ENCODE data around the gene LIPH. TPM values are rescaled to one million over a fixed set of nuclear protein-coding genes. Genes with fewer than 3 reads are reported as not detected.

Gene LIPH
- total RNA-seq, 2 donors from 2014 or later, result not detected

DNA sequence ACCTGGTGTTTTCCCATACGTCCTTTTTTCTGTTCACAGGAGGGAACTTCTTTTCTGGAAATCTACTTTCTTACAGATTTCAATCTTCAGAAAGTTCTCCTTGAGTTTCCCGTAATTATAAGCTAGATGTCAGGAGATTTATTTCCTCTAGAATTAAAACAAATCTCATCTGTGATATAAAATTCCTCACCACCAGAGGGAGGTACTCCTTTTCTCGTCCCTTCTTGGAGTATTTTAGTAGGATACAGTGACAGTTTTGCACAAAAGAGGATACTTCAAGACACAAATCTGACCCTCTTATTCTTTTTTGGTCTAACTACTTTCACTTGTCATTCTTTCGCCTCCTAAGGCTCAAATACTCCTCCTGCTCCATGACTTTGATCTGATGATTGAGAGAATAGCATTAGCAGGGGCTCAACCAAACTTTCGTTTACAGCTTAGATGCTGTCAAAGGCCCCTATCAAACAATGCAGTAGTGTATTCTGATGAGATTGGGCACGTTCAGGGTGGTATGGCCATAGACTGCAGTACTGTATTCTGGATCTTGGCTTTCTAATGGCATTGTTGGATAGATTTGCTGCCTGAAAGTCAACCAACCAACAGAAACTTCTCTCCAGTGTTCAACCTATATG, 91.6 kb downstream of the LIPH start:
- Mint-ChIP-seq H3K27me3 (no peaks in the 10 kb centered on the region), H3K4me1 (ENCODE audit: low read depth in 2 of 2) (no peaks in the 10 kb centered on the region), H3K27ac (no peak overlapping the region), H3K4me3 (no peak overlapping the region), H3K36me3 (no peaks in the 10 kb centered on the region), H3K9me3 (no peaks in the 10 kb centered on the region)
- DNase-seq (ENCODE audit: low spot score) (no peak), ATAC-seq (no peak)

DNA sequence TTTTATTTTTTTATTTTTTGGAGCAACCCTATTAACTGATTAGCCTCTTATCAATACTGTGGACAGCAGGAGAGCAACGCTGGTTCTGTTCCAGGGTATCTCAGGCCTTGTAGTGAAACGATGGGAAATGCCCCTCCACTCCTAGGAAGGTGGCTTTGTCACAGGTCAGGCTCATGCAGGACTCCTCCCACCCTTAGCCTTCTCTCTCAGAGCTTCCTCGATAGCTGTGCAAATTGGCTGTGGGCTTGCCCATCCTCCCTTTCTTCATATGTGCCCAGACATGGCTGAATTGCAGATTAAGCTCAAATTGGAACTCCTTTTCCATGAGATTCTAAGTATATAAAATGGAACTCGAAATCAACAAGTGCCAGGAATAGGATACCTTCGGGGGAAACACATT, 92.1 kb downstream of the LIPH start:
- DNase-seq (ENCODE audit: low spot score) (no peak), ATAC-seq (no peak)
- H3K27me3 Mint-ChIP-seq, result no peaks in the 10 kb centered on the region
- no peaks in the 10 kb centered on the region for H3K36me3 Mint-ChIP-seq
- H3K27ac Mint-ChIP-seq, result no peak overlapping the region
- H3K4me1 Mint-ChIP-seq (ENCODE audit: low read depth in 2 of 2), result no peaks in the 10 kb centered on the region
- no peaks in the 10 kb centered on the region for H3K9me3 Mint-ChIP-seq
- H3K4me3 Mint-ChIP-seq, result no peak overlapping the region

DNA sequence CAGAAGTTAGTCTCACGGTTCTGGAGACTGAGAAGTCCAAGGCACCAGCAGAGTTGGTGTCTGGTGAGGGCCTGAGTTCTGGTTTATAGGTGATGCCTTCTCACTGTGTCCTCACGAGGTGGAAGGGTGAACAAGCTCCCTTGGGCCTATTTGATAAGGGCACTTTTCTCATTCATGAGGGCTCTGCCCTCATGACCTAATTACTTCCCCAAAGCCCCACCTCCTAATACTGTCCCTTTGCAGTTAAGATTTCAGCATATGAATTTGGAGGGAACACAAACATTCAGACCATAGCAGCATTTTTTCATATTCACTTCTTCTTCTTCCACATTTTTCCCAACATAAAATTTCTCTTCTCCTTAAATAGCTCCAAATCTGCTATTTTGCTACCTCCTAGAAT, 95.0 kb downstream of the LIPH start:
- DNase-seq (ENCODE audit: low spot score), result no peak
- no peaks in the 10 kb centered on the region for H3K36me3 Mint-ChIP-seq
- no peaks in the 10 kb centered on the region for H3K9me3 Mint-ChIP-seq
- H3K4me3 Mint-ChIP-seq, result no peak overlapping the region
- no peak overlapping the region for H3K27ac Mint-ChIP-seq
- H3K27me3 Mint-ChIP-seq, result no peaks in the 10 kb centered on the region
- ATAC-seq, result no peak
- no peaks in the 10 kb centered on the region for H3K4me1 Mint-ChIP-seq (ENCODE audit: low read depth in 2 of 2)

Other genes starting within 250 kb of the LIPH start
- gene MAP3K13, start 189.5 kb downstream of the LIPH start, total RNA-seq, result 10 to 100 TPM; 10.1 to 15.4 TPM
- 10 to 100 TPM; 24.9 to 33.2 TPM for gene TMEM41A, start 53.6 kb downstream of the LIPH start, total RNA-seq
- 10 to 100 TPM; 41.2 to 47.1 TPM for gene SENP2, start 33.7 kb upstream of the LIPH start, total RNA-seq

Data from natural killer cell treated with Interleukin-12 subunit alpha and Interleukin-12 subunit beta and Interleukin-15 and Interleukin-18, amount 100 ng/mL, for 72 hours (primary cell).